Astrocyte of the cerebellum (primary cell): ENCODE measurements around the gene MTA3.

ENCODE experiments used
- DNase-seq: peaks from one replicate; pipeline ENCODE4 v3.0.0-alpha.2; 2011; ENCODE audit warnings: low read depth
- H3K4me3 ChIP-seq: 2 replicates; pipeline ENCODE4 v1.5.1; 2011; ENCODE audit warnings: mild to moderate bottlenecking, low read depth, low read length, moderate library complexity
- in situ Hi-C: cut with HindIII; loops from 2 replicates; pipeline ENCODE4 v1.10.0; 2017; ENCODE audit warnings: low sequenced_read_pairs
- TF ChIP-seq, protein P1 (sequence below): IDR thresholded peaks from 2 replicates; pipeline ENCODE4 v1.5.1; 2012; ENCODE audit warnings: low read length, low read depth, moderate library complexity, mild to moderate bottlenecking; ENCODE audit errors: missing control alignments

The MTA3 gene

DNA sequence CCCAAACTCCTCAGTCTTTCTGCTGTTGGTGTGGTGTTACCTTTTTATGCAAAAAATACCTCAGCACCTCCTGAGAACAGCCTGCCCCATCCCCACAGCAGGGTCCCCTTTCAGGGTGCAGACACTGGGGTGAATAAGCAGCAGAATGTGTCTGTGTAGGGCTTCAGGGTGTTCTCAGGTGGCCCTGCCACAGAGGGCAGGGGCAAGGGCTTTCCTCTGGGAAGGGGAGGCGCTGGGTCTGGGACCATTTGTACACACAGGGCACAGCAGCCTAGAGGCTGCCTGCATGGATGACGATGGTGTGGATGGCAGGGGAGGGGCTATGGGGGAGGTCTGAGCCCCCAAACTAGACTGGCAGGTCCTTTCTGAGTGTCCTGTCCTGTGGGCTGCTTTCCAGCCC is 221.3 kb downstream of the MTA3 start:
- no peak for DNase-seq
- H3K4me3 ChIP-seq: no peak overlapping the region
- in situ Hi-C loops: no loop called here
- TF ChIP-seq, protein P1, sequence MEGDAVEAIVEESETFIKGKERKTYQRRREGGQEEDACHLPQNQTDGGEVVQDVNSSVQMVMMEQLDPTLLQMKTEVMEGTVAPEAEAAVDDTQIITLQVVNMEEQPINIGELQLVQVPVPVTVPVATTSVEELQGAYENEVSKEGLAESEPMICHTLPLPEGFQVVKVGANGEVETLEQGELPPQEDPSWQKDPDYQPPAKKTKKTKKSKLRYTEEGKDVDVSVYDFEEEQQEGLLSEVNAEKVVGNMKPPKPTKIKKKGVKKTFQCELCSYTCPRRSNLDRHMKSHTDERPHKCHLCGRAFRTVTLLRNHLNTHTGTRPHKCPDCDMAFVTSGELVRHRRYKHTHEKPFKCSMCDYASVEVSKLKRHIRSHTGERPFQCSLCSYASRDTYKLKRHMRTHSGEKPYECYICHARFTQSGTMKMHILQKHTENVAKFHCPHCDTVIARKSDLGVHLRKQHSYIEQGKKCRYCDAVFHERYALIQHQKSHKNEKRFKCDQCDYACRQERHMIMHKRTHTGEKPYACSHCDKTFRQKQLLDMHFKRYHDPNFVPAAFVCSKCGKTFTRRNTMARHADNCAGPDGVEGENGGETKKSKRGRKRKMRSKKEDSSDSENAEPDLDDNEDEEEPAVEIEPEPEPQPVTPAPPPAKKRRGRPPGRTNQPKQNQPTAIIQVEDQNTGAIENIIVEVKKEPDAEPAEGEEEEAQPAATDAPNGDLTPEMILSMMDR: no peak

DNA sequence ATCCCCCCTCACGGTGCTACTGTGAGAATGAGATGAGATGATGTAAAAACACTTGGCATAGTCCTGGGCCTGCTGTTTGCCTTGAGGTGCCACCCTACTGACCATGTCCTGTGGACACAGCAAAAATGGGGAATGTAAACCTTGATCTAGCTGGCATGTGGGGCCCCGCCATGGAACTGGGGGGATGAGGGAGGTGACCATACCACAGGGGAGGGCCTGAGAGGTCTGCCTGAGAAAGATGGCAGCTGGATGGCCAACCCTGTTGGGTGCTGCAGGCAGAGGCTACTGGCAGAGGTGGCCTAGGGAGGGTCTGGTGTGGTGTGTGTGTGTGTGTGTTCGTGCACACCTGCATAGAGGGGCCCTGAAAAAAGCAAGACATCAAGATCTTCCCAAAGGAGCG is 223.2 kb downstream of the MTA3 start:
- TF ChIP-seq, protein P1: no peak

DNA sequence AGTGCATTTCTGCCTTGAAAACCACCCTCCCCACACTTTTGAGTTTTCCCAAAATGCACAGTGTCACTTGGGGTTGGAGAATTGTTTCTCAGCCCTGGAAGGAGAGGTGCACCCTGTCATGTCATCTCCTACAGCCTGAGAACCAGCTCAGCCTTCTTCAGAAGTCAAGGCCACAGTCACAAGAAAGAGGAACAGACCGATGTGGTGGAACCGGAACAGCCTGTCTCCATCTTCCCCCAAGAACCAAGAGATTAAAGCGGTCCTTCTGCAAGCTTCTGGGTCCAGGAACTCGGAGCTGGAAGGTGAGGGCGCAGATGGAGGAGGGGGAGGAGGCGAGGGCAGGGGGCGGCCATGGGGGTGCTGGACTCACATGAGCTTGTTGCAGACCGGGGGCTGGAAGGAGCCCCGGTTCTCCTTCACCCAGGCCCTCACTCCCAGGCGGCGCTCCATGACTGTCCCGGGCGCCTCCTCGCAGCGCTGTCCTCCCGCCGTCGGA is 223.7 kb downstream of the MTA3 start:
- TF ChIP-seq, protein P1: no peak
- no peak for DNase-seq
- in situ Hi-C loops: no loop called here
- H3K4me3 ChIP-seq: peak overlapping the region; percentile 38

More for the DNA sequence above, 223.2 kb downstream of the MTA3 start:
- no peak overlapping the region for H3K4me3 ChIP-seq
- no peak for DNase-seq
- in situ Hi-C loops: no loop called here

DNA sequence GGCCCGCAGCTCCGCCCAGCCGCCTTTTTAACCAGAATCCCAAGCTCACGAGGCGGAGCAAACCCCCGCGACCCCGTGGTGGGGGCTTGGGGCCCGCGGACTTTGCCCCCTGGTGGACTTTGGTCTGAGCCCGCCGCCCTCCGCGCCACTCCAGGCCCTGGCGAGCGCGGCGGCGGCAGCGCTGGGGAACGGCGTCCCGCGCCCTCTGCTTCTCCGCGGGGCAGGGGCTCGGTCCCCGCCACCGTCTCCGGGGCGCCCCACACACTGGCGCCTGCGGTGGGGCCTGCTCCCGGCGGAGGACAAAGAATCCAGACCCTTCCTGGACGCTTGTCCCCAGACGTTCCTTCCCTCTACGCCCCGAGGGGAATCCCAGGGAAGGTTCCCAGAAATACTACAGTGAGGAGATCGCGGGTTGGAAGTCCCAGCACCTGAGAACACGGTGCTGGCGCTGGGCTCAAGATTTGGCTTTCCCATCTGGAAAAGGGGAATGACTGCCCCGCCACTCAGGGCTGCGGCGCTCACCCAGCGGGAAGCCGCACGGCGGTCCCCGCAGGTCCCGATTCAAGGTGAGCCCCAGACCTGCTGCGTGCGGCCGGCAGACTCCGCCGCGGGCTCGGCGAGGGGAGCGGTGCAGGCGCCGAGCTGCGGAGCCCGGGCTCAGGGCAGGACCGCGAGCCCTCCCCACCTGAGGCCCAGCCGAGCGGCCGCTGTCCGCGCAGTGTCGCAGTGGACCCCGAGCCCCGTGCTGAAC is 224.3 kb downstream of the MTA3 start, which contains the start of gene HAAO:
TSS of gene HAAO (minus strand) at position 1 of the 751 bp plus-strand sequence. CDS start 47 bp downstream, outside the sequence.
- H3K4me3 ChIP-seq: peak within 1 kb of the TSS; percentile 38
- no peak for DNase-seq
- TF ChIP-seq, protein P1: no peak
- in situ Hi-C loops: no loop called here

DNA sequence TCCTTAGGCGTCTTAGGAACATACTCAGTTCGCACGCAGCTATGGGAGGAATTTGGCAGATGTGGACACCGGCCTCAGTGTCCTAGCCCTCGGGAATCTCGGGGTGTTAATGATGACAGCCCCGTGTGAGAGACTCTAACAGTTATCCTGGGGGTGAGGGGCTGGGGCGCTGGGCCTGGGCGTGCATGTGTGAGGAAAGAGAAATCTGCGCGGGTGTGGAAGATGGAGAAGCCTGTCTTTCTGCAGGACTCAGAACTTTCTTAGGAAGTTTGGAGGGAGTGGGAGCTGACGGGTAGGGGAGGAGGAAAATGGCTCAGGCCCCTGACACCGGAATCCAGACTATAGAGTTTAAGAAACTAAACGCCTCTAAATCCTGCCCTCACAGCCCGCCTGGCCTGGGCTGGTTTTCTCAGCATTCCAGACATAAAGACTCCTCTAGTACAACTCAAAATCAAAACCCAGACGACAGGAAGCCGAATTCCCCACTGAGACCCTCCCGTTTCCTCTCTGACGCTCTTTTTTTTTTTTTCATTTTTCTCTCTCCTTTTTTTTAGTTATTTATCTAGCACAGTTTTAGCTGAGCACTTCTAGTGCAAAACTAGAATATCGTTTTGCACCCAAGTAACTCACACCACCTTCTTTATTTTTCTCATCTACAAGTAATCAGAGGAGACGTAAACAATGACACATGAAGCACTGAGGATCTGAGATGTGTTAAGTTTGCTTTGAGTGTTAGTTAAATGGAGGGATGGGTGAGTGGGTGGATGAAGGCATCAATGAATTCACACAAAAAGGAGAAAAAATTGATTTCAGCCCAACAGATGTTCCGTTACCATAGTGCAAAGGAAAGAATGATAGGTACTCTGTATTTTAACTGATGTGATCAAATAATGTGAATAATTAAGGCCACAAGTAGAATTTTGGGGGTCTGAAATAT is 225.2 kb downstream of the MTA3 start:
- in situ Hi-C loops: no loop called here
- TF ChIP-seq, protein P1: no peak
- DNase-seq: no peak
- no peak overlapping the region for H3K4me3 ChIP-seq

DNA sequence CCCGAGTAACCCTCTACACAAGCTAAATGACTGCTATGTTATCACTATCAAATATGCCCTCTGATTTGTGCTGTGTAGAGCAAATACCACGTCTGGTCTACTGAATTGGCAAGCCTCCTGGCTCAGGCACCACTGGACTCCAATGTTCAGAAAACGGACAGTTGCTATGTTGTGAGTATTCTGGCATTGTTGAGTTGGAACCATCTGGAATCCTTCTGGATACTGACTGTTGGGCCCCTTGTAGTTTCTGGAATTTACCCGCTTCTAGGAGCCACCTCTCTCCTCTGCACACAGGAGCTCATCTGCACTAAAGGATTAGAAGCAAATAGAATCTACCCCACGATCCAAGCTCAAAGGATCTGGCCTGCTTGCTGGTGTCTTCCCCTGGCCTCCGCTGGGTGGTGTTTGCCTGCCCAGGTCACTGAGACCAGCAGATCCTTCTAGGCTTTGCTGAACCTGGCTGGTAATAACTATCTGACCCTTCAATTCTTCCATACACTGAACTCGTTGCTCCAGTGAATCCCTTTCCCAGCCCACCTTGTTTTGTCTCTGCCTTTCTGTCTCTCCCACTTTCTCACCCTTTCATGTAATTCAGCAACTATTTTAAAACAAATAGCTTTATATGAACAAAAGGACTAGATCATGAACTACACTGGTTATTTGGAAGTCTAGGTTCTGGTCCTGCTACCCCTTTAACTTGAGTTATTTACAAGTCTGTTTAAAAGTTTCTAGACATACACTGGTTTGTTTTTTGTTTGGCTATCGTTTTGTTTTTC is 226.0 kb downstream of the MTA3 start:
- H3K4me3 ChIP-seq: no peak overlapping the region
- in situ Hi-C loops: no loop called here
- no peak for DNase-seq
- TF ChIP-seq, protein P1: peak; percentile 48
